ENCODE measurements around the gene MYO18B.

DNA sequence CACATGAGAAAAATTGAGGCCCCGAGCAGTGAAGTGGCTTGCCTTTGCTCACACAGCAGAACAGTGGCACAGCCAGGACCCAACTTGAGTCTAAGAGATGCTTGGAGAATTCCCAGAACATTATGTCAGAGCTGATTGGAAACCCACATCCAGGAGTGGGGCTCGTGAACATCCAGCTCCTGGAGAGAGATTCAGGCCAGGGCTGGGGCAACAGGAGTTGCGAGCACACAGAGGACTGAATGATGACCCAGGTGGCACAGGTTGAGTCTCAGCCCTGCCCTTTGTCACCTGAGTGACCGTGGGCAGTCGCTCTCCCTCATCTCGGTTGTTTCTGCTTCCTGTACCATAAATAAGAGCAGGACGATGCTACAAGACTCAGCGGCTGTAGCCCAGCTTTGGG is 102.6 kb downstream of the MYO18B start:
- TF ChIP-seq, protein P1, sequence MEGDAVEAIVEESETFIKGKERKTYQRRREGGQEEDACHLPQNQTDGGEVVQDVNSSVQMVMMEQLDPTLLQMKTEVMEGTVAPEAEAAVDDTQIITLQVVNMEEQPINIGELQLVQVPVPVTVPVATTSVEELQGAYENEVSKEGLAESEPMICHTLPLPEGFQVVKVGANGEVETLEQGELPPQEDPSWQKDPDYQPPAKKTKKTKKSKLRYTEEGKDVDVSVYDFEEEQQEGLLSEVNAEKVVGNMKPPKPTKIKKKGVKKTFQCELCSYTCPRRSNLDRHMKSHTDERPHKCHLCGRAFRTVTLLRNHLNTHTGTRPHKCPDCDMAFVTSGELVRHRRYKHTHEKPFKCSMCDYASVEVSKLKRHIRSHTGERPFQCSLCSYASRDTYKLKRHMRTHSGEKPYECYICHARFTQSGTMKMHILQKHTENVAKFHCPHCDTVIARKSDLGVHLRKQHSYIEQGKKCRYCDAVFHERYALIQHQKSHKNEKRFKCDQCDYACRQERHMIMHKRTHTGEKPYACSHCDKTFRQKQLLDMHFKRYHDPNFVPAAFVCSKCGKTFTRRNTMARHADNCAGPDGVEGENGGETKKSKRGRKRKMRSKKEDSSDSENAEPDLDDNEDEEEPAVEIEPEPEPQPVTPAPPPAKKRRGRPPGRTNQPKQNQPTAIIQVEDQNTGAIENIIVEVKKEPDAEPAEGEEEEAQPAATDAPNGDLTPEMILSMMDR (IDR thresholded peaks at IDR 0.05): no peak
- no peak for TF ChIP-seq POLR2AphosphoS5 (IDR thresholded peaks at IDR 0.05; ENCODE audit: insufficient read depth in 1 of 2, low read depth in 1 of 2)

All from vagina (tissue), 2 donors.